ENCODE data around the gene MYCBPAP.

The MYCBPAP gene

GRCh38 chr17:50487213-50488096, 20.8 kb upstream of the MYCBPAP start:
- DNase-seq (ENCODE audit: low spot score), result no peak

GRCh38 chr17:50488880-50489279, 19.4 kb upstream of the MYCBPAP start:
- no peak for DNase-seq (ENCODE audit: low spot score)

GRCh38 chr17:50491505-50491904, 16.7 kb upstream of the MYCBPAP start:
- no peak for DNase-seq (ENCODE audit: low spot score)

GRCh38 chr17:50492214-50492613, 16.0 kb upstream of the MYCBPAP start:
- DNase-seq (ENCODE audit: low spot score), result no peak

GRCh38 chr17:50493744-50494143, 14.5 kb upstream of the MYCBPAP start:
- no peak for DNase-seq (ENCODE audit: low spot score)

- DNase-seq (ENCODE audit: low spot score), result no peak
Observed at GRCh38 chr17:50495217-50495823, 12.9 kb upstream of the MYCBPAP start.

GRCh38 chr17:50495918-50496317, 12.3 kb upstream of the MYCBPAP start:
- no peak for DNase-seq (ENCODE audit: low spot score)

- no peak for DNase-seq (ENCODE audit: low spot score)
Observed at GRCh38 chr17:50498021-50498874, 10.0 kb upstream of the MYCBPAP start.

GRCh38 chr17:50499270-50499669, 9.0 kb upstream of the MYCBPAP start:
- no peak for DNase-seq (ENCODE audit: low spot score)

- DNase-seq (ENCODE audit: low spot score), result no peak
Observed at GRCh38 chr17:50499721-50500120, 8.5 kb upstream of the MYCBPAP start.

GRCh38 chr17:50501054-50501453, 7.2 kb upstream of the MYCBPAP start:
- no peak for DNase-seq (ENCODE audit: low spot score)

- DNase-seq (ENCODE audit: low spot score), result no peak
Observed at GRCh38 chr17:50502301-50502990, 5.8 kb upstream of the MYCBPAP start.

- DNase-seq (ENCODE audit: low spot score), result no peak
Observed at GRCh38 chr17:50505591-50506130, 2.6 kb upstream of the MYCBPAP start.

GRCh38 chr17:50506298-50506697, 1.9 kb upstream of the MYCBPAP start:
- no peak for DNase-seq (ENCODE audit: low spot score)

GRCh38 chr17:50508573-50509460, 578 bp downstream of the MYCBPAP start:
- no peak for DNase-seq (ENCODE audit: low spot score)

GRCh38 chr17:50511058-50511457, 2.8 kb downstream of the MYCBPAP start:
- no peak for DNase-seq (ENCODE audit: low spot score)

- no peak for DNase-seq (ENCODE audit: low spot score)
Observed at GRCh38 chr17:50513495-50513894, 5.3 kb downstream of the MYCBPAP start.

GRCh38 chr17:50514388-50514787, 6.1 kb downstream of the MYCBPAP start:
- DNase-seq (ENCODE audit: low spot score), result no peak

- no peak for DNase-seq (ENCODE audit: low spot score)
Observed at GRCh38 chr17:50514936-50515702, 6.9 kb downstream of the MYCBPAP start.

GRCh38 chr17:50517011-50517410, 8.8 kb downstream of the MYCBPAP start:
- DNase-seq (ENCODE audit: low spot score), result no peak
